Measurements from ENCODE around the gene GSTK1. TPM values are rescaled to one million over a fixed set of nuclear protein-coding genes. Genes with fewer than 3 reads are reported as not detected.
"Not testable (repeated sequence)": the region's sequence is repeated elsewhere in the genome, so short reads cannot be mapped to it uniquely, and the experiment has no call there.

The GSTK1 gene
- polyA plus RNA-seq (ENCODE audit: insufficient read length in 3 of 3) = 100 to 1,000 TPM; 185 to 214 (median 196) TPM

DNA sequence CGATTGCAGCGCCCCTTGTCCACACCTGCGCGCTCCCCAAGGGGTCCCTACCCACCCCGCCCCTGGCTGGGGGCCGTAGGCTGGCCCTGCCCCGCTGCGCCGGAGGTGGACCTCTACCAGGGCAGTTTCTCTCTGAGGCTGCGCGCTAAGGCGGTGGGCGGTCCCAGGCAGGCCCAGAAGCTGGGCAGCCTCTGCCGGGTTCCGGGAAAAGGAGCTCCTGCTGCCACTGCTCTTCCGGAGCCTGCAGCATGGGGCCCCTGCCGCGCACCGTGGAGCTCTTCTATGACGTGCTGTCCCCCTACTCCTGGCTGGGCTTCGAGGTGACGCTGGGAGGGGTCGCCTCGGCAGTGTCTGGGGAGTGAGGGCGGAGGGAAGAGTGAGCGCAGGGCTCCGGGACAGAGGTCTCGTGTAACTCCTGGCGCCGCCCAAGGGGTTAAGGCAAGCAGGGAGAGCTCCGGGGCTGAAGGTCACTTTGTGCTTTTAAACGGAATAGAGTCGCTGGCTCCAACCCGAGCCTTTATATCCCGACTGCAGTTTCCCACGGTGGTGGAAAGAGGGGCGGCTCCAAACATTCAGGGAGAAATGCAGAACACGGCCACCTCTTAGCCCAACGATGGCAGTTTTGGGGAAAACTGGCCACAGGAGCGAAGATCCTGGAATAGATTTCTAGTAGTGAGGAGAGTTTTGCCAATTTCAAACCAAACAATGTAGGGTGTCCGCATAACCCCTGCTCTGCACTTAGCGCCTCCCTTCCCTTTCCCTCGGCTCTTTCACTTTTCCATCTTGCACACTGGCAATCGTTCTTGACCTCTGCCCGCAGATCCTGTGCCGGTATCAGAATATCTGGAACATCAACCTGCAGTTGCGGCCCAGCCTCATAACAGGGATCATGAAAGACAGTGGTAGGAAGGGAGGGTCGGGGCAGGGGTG is at the start of gene GSTK1:
GSTK1 (plus strand) TSS at position 176 of the 930 bp plus-strand sequence; CDS start at position 249, 73 bp downstream.
- no peak for DNase-seq (ENCODE audit: low read depth in 3 of 3, low spot score in 2 of 3)

DNA sequence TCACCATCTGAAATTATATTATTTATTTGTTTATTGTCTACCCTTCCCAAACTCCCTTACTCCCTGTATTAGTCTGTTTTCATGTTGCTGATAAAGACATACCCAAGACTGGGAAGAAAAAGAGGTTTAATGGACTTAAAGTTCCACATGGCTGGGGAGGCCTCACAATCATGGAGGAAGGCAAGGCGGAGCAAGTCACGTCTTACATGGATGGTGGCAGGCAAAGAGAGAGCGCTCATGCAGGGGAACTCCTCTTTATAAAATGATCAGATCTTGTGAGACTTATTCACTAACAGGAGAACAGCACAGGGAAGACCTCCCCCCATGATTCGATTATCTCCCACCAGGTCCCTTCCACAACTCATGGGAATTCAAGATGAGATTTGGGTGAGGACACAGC is 49.8 kb upstream of the GSTK1 start:
- not testable (repeated sequence) for DNase-seq (ENCODE audit: low read depth in 3 of 3, low spot score in 2 of 3)

DNA sequence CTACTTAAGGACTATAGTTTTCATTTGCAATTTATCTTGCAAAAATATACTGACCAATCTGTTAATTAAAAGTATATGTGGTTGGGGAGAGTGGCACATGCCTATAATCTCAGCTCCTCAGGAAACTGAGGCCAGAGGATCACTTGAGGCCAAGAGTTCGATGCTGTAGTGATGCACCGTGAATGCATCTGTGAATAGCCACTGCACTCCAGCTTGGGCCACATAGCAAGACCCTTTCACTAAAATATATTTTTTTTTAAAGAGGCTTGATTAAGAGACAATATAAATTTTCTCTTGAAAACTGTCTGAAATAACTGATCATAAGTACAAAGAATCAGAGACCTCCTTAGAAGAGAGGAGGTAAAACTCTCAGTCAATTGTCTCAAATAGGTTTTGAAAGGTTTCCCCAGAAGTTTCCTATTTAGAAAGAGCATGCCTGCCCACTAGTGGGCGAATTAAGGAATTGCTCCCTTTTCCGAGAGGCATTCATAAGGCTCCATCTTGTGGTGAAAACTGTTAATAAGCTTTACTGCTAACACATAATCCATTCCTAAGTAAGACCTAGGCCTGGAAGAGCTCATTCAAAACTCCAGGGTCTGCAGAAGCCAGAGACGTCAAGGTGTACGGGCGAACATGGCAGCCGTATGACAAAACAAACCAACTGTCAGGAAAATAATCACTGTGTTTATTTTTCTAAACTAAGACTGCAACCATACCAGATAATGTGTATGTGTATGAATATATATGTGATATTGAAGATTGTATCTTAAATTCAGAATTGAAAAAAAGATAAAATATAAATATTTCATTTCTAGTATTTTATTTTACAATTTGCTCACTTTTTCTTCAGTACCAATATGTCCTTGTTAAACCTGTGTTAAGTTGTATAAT is 48.2 kb upstream of the GSTK1 start:
- DNase-seq (ENCODE audit: low read depth in 3 of 3, low spot score in 2 of 3) = peak; percentile 69 to 75 (median 74)

DNA sequence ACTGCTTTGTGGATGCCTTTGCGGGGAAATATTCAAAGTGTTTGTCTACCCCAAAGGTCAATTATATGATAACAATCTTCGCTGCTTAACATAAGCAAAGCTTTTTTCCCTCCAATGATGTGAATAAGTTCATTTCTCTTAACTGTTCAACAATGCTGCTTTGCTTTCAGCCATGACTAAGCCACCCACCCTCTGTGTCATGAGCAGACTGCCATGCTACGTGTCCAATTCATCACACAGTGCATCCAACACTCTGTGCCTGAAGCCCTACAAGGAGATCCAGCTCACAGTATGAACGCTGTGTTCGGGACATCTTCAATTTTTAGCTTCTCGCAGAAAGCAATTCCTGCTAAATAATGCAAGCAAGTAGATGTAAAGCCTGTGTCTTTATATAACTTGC is 47.1 kb upstream of the GSTK1 start:
- DNase-seq (ENCODE audit: low read depth in 3 of 3, low spot score in 2 of 3) = no peak

DNA sequence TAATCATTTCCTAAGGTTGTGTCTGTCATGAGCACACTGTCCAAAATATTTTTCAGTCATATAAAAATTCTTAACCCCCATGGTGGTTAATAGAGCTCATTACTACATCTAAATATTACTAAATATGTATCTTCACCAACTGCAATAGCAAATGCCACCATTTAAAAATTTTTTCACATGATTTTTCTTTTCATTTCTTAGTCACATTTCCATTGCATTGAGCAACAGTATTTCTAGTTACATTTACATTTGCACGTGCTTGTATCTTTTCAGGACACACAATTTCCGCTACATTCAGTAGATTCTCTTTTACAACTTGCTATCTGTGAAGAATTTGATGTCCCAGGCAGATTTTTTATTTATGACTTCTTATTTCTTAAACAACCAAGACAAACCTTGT is 46.6 kb upstream of the GSTK1 start:
- DNase-seq (ENCODE audit: low read depth in 3 of 3, low spot score in 2 of 3) = no peak

DNA sequence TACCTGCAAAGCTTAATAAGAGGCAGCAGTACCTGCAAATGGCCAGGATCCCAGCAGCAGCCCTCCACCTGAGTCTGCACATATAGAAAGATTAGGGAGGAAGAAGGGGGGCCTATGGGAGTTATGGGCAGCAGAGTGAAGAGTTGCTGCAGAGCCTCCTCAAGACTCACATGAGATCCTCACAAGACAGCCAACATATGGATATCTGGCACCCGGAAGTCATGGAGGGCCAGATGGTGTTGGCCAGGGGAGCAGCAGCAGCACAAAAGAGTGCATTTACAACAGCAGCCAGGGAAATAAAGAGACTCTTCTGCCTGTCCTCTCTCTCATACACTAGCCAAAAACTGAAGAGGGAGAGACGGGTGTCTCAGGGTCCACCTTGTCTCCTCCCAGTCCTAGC is 45.4 kb upstream of the GSTK1 start:
- DNase-seq (ENCODE audit: low read depth in 3 of 3, low spot score in 2 of 3) = no peak

DNA sequence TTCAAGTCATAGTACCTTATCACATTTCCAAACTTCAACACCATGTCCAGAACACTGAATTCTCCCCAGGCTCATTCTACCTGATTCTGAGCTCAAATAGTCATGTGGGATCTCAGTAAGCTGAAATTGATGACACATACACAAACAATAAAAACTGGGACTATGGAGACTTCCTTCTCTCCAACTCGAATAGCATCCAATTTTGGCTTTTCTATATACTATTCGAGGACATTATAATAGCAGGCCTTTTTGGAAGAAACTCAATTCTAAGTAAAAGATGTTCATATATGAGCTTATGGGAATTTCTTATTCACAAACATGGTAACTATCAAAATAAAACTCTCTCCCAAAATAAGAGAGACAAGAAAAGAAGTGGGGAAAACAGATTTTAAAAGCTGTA is 42.0 kb upstream of the GSTK1 start:
- DNase-seq (ENCODE audit: low read depth in 3 of 3, low spot score in 2 of 3) = no peak

DNA sequence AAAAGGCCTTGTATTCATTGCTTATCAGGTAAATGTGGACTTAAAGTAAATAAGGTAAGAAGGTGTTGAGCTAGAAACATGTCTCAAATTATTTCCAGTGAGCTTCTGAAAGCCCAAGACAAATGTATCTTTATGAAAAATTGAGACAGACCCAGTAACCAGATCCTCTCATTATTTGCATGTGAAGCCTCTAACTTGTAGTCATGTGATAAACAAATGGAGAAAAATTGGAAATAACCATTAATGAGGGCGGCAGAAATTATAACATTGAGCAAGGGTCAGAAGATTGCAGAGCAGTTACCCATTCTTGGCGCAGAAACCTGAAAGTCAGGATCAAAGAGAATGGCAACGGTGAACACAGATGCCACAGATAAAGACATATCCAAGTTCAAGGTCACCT is 41.5 kb upstream of the GSTK1 start, which contains the start of gene TAS2R40:
TAS2R40 (plus strand) TSS at position 301 of the 400 bp plus-strand sequence; CDS start at position 343, 42 bp downstream.
- DNase-seq (ENCODE audit: low read depth in 3 of 3, low spot score in 2 of 3) = no peak

DNA sequence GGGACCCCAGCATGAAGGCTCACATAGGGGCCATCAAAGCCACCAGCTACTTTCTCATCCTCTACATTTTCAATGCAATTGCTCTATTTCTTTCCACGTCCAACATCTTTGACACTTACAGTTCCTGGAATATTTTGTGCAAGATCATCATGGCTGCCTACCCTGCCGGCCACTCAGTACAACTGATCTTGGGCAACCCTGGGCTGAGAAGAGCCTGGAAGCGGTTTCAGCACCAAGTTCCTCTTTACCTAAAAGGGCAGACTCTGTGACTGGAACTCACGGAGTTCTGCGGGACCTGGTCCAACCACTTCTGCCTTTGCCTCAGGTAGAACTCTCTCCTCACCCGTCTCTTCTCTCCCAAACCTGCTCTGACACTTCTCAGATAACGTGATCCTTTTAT is 40.5 kb upstream of the GSTK1 start:
- no peak for DNase-seq (ENCODE audit: low read depth in 3 of 3, low spot score in 2 of 3)

DNA sequence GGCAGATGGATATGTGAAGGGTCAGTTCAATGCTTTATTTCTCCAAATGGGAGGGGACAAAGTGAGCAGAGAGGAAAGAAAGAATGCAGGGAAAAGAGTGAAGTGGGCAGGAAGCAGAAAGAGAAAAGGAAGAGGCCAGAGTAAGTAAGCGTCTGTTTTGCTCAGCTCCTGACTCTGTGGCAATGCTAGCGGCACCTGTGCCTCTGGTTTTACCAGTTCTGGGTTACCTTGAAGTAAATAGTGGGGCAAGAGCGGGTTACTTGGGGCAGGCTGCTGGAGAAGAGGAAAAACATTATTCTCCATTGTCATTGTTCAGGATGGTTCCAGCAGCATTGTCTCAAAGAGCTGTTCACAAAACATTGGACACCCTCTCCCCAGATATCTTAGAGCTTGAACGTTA is 39.5 kb upstream of the GSTK1 start:
- DNase-seq (ENCODE audit: low read depth in 3 of 3, low spot score in 2 of 3) = no peak

DNA sequence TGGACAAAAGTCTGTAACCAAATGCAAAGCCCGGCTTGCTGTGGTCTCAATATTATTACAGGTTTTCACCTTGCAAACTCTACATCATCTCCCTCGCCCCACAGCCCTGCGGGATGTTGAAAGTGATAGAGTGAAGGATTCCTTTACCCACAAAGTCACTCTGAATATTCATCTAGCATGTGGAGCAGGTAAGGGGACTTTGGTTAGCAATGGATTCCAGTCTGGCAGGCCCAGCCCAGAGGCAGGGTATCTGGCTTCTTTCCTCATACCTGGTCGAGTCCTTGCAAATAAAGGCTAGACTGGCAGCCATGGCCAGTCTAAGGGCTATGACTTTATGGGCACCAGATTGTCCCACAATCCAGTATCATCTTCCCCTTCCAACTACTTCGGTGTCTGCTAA is 38.2 kb upstream of the GSTK1 start:
- no peak for DNase-seq (ENCODE audit: low read depth in 3 of 3, low spot score in 2 of 3)

DNA sequence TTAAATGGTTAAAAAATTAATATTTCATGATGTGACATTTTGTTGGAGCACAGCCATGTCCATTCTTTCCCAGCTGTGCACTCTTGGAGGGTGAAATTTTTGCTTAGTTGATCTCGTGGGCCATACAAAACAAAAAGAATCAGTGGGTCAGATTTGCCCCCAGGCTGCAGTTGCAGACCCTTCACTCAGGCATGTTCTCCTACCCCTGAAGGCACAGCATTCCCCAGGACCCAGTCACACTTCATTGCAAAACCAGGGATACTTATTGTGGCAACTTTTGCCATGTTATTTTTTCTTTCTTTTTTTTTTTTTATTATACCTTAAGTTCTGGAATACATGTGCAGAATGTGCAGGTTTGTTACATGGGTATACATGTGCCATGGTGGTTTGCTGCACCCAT is 35.4 kb upstream of the GSTK1 start:
- no peak for DNase-seq (ENCODE audit: low read depth in 3 of 3, low spot score in 2 of 3)

DNA sequence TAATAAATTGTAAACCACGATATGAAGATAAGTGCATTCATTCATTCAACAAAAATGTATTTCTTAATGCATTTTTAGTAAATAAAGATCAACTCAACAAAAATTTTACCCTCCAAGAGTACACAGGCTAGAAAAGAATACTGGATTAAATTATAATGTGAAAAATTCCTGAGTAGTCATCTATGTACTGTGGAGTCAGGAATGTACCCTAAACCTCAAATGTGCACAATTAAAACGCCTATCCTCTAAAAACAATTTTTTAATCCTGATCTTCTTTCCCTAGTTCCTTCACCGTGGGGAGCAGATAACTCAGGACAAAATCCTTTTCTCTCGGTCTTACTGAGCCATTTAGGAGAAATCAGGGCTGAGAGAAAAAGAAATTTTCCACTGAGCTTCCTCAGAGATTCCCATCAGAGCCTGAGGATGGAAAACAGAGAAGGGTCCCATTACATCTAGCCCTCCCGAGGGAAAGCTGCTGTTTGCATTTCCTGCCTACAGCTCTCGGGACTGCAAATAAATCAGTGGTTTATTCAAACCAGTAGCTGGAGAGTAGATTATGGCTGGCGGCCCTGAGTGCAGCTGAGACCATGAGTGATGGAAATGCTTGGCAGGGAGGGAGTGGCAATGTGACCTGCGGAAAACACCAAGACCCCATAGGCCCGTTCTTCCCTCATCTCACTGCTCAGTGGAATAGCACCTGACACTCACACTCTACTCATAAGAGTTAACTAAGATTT is 34.0 kb upstream of the GSTK1 start:
- peak in 1 of 3 donors; percentile 21 for DNase-seq (ENCODE audit: low read depth in 3 of 3, low spot score in 2 of 3)

DNA sequence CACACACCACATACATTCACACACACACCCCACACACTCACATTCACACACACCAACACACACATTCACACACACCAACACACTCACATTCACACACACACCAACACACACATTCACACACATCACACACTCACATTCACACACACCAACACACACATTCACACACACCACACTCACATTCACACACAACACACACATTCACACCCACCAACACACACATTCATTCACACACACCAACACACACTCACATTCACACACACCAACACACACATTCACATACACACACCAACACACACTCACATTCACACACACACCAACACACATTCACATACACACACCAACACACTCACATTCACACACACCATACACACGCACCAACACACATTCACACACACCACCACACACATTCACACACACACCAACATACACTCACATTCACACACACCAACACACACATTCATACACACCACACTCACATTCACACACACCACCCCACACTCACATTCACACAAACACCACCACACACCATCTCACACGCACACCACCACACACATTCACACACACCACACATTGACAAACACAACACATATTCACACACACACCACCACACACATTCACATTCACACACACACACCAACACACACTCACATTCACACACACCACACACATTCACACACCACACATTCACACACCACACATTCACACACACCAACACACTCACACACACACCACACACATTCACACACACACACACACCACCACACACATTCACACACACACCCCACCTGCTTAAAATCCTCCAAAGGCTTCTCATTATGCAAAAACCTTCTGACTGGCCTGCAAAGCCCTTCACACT is 32.4 kb upstream of the GSTK1 start:
- DNase-seq (ENCODE audit: low read depth in 3 of 3, low spot score in 2 of 3) = no peak

DNA sequence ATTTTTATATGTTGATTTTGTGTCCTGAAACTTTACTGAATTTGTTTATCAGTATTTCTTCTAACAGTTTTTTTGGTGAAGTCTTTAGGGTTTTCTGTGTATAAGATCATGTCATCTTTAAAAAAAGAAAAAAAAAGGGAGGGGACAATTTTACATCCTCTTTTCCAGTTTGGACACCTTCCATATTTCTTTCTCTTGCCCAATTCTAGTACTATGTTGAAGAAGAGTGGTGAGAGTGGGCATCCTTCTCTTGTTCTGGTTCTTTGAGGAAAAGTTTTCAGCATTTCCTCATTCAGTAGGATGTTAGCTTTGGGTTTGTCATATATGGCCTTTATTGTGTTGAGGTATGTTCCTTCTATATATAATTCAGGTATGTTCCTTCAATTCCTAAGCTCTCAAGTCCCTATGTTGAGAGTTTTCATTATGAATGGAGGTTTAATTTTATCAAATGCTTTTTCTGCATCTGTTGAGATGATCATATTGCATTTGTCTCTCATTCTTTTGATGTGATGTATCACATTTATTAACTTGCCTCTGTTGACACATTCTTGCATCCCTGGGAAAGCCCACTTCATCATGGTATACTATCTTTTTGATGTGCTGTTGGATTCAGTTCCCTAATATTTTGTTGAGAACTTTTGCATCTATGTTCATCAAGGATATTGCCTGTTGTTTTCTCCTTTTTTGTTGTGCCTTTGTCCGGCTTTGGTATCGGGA is 29.3 kb upstream of the GSTK1 start:
- DNase-seq (ENCODE audit: low read depth in 3 of 3, low spot score in 2 of 3) = no peak

DNA sequence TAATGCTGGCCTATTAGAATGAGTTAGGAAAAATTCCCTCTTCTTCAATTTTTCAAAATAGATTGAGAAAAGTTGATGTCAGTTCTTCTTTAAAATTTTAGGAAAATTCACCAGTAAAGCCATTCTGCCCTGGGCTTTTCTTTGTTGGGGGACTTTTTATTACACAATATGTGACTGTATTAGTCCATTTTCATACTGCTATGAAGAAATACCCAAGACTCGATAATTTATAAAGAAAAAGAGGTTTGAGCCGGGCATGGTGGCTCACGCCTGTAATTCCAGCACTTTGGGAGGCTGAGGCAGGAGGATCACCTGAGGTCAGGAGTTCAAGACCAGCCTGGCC is 28.7 kb upstream of the GSTK1 start:
- DNase-seq (ENCODE audit: low read depth in 3 of 3, low spot score in 2 of 3) = no peak

DNA sequence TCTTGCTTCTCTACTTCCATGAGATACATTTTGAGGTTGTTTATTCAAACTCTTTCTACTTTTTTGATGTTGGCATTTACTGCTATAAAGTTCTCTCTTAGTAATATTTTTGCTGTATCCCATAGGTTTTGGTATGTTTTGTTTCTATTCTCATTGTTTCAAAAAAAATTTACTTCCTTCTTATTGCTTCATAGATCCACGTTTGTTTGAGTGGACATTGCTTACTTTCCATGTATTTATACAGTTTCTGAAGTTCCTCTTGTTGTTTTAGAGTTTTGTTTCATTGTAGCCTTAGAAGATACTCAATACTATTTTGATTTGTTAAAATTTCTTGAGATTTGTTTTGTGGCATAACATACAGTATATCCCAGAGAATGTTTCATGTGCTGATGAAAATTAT is 27.7 kb upstream of the GSTK1 start:
- DNase-seq (ENCODE audit: low read depth in 3 of 3, low spot score in 2 of 3) = no peak

DNA sequence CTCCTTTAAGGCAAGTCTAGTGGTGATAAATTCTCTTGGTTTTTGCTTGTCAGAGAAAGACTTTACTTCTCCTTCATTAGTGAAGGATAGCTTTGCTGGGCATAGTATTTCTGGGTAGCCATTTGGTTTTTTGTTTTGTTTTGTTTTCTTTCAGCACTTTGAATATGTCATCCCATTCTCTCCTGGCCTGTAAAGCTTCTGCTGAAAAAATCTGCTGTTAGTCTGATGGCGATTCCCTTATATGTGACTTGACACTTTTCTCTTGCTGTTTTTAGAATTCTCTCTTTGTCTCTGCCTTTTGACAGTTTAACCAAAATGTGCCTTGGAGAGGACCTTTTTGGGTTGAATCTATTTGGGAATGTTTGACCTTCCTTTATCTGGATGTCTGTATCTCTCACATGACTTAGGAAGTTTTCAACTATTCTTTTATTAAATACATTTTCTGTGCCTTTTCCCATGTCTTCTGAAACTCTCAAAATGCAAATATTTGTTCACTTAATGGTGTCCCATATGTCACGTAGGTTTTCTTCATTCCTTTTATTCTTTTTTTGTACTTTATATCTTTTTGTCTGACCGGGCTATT is 26.7 kb upstream of the GSTK1 start:
- no peak for DNase-seq (ENCODE audit: low read depth in 3 of 3, low spot score in 2 of 3)

DNA sequence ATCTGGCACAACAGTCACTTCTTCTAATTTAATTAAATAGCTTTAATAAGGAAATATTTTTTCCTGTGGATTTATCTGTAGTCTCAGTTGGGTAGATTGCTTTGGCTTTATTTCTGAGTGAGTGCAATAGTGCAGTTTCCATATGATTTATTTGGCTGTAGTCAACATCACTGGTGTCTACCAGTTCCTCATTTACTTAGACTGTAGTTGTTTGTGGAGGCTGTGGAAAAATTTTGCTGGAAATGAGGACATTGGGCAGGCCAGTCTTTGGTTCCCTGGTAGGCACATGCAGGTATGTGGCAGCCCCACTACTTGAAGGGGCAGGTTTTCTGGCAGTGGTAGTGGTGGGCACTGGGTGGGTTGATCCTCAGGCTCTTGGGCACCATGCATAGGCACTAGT is 25.9 kb upstream of the GSTK1 start:
- DNase-seq (ENCODE audit: low read depth in 3 of 3, low spot score in 2 of 3) = no peak

Data from right renal cortex interstitium (tissue), 3 donors.